DLD1 (cell line): ENCODE measurements around the gene FAM118A.
"Not testable (repeated sequence)": the region's sequence is repeated elsewhere in the genome, so short reads cannot be mapped to it uniquely, and the experiment has no call there.

Experiments
- in situ Hi-C: cut with HindIII; loops from 2 replicates; pipeline ENCODE4 v1.10.0; 2017; ENCODE audit warnings: low sequenced_read_pairs

Gene FAM118A

GRCh38 chr22:45359627-45360026, 49.9 kb downstream of the FAM118A start:
- in situ Hi-C loops = no loop called here

GRCh38 chr22:45366713-45367112, 57.0 kb downstream of the FAM118A start:
- in situ Hi-C loops = no loop called here

DNA sequence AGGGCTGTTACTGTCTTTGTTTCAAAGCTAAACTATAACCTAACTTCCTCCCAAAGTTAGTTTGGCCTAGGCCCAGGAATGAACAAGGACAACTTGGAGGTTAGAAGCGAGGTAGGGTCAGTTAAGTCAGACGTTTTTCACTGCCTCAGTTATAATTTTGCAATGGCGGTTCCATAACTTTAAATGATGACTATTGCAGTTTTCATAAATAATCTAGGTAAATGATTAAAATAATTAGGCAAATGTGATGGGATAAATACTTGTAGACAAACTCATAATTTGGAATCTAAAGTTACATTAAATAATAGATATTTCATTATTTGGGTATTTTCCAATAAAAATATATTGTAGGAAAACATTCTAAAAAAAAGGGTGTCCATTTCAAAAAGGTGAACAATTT, 63.9 kb downstream of the FAM118A start:
- in situ Hi-C loops = not testable (repeated sequence)

DNA sequence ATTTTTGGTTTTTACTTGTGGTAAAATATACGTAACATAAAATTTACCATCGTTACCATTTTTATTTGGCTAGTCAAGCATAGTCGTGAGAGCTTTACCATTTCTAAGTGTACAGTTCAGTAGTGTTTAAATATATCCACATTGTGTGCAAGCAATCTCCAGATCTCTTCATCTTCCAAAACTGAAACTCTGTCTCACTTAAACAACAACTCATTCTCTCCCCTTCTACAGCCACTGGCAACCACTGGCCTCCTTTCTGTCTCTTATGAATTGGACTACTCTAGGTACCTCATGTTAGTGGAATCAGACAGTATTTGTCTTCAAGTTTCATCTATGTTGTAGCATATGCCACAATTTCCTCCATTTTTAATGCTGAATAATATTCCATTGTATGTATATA, 66.3 kb downstream of the FAM118A start:
- in situ Hi-C loops = no loop called here

DNA sequence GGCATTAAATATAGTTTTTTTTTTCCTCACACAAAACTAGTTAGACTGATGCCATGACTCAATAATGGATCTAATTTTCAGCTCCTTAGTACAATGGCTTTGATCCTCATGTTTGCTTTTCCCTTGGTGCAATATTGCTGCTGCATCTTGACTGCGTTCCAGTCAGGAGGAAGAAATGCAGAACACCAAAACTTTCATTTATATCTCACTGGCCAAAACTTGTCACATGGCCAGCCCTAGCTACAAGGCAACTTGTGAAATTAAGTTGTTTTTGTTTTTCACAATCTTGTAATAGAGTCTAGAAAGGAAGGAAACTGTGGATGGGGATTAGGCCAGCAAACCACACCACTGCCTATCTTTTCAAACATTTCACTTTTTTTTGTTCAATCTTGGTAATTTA, 67.0 kb downstream of the FAM118A start:
- in situ Hi-C loops = no loop called here

- in situ Hi-C loops = no loop called here
Observed at GRCh38 chr22:45381348-45381747, 71.6 kb downstream of the FAM118A start.

- in situ Hi-C loops = no loop called here
Observed at GRCh38 chr22:45389546-45389945, 79.8 kb downstream of the FAM118A start.
